ENCODE results near the gene DAB2IP. TPM values are rescaled to one million over a fixed set of nuclear protein-coding genes. Genes with fewer than 3 reads are reported as not detected.

The DAB2IP gene
- total RNA-seq (10 to 100 TPM; 16.6 to 27.1 TPM), polyA plus RNA-seq (ENCODE audit: insufficient read length in 2 of 2) (10 to 100 TPM; 53.5 to 58.9 TPM)
- long read RNA-seq, donor 1, full-length matches to known transcripts = 5 of 56 reads
- long read RNA-seq, donor 1, partial matches to known transcripts = 51 of 56 reads
- long read RNA-seq, donor 1, other reads (novel, unspliced or antisense) = 0 of 56 reads
- long read RNA-seq, donor 2, partial matches to known transcripts = 6 of 6 reads
- long read RNA-seq, donor 2, other reads (novel, unspliced or antisense) = 0 of 6 reads
- long read RNA-seq, donor 3, full-length matches to known transcripts = 2 of 9 reads
- long read RNA-seq, donor 3, partial matches to known transcripts = 7 of 9 reads
- long read RNA-seq, donor 3, other reads (novel, unspliced or antisense) = 0 of 9 reads
- long read RNA-seq, donor 4 = 0 reads

DNA sequence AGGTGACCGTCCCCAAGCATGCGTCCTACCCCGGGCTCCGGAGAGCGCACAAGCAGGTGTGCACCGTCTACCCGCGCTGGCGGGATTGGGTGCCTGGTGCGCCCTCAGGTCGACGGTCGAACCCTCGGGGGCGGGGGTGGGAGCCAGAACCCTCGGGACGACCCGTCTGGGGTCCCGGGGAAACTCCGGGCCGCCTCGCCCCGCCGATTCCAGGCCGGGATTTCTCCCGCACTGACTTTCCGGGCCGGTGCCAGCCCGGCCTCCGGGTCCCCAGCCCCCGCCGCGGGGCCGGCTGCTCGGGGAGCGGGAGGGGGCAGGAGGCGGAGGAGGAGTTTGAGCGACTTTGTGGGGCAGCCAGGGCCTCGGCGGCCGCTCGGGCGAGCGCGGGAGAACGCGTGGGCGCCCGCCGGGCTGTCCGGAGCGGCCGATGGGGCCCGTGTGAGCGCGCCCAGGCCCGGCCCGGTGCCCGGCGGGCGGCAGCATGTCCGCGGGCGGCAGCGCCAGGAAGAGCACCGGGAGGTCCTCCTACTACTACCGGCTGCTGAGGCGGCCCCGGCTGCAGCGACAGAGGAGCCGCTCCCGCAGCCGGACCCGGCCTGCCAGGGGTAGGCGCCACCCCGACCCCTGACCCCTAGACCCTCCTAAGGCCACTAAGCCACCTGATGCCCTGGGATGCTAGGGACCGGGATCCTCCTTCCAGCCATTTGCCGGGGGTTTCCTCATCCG lies at the start of gene DAB2IP:
Gene DAB2IP (plus strand): TSS at position 340 of the 726 bp plus-strand sequence. CDS start 142 bp downstream, at position 482.
- peak within 1 kb of the TSS; percentile 26 for H3K27ac ChIP-seq (ENCODE audit: low read depth, low read length)
- DNase-seq (ENCODE audit: low read depth in 4 of 6, low spot score in 6 of 6) = peak in 5 of 6 donors; percentile 45 to 92 (median 68)
- no peaks in the 10 kb centered on the region for H3K36me3 ChIP-seq (ENCODE audit: control insufficient read depth, insufficient read depth, low read length)
- 1% methylated on average over 79 of the region's 79 CpGs for WGBS (ENCODE audit: insufficient coverage)
- peak within 1 kb of the TSS; percentile 59 for H3K4me3 ChIP-seq (ENCODE audit: low read depth, low read length)
- no peaks in the 10 kb centered on the region for H3K9me3 ChIP-seq (ENCODE audit: control insufficient read depth, insufficient read depth, low read length)
- peaks cover 21% of the 10 kb centered on the region for H3K27me3 ChIP-seq (ENCODE audit: control insufficient read depth, insufficient read depth, low read length)
- peaks cover 51% of the 10 kb centered on the region for H3K4me1 ChIP-seq (ENCODE audit: control insufficient read depth, insufficient read depth, low read length)

GRCh38 chr9:121603028-121603427 lies 48.4 kb upstream of the DAB2IP start:
- Histone ChIP-seq H3K4me3 (ENCODE audit: low read depth, low read length) (no peak overlapping the region), H3K4me1 (ENCODE audit: control insufficient read depth, insufficient read depth, low read length) (peaks cover 43% of the 10 kb centered on the region), H3K36me3 (ENCODE audit: control insufficient read depth, insufficient read depth, low read length) (no peaks in the 10 kb centered on the region), H3K27me3 (ENCODE audit: control insufficient read depth, insufficient read depth, low read length) (peaks cover 23% of the 10 kb centered on the region), H3K9me3 (ENCODE audit: control insufficient read depth, insufficient read depth, low read length) (no peaks in the 10 kb centered on the region), H3K27ac (ENCODE audit: low read depth, low read length) (no peak overlapping the region)
- WGBS (ENCODE audit: insufficient coverage) = 93% methylated on average over 3 of the region's 7 CpGs
- DNase-seq (ENCODE audit: low read depth in 4 of 6, low spot score in 6 of 6) = no peak

DNA sequence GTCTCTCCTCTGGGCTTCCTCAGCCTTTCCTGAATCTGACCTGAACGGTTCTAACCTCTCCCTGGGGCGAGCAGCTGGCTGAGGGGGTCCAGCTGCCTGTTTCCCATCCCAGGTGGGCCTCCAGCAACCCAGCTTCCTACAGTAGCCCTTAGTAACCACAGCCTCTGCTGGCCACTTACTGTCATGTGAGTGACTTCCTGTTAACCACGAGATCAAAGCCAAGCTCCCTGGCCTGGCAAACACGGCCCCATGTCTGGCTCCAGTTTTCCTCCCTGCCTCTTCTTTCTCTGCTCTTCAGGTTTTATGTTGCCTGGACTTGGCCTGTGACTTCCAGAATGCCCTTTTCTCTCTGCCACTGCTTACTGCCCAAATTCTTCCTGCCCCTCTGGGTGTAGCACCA lies 47.2 kb upstream of the DAB2IP start:
- H3K4me3 ChIP-seq (ENCODE audit: low read depth, low read length) = no peak overlapping the region
- 45% methylated on average over 4 of the region's 4 CpGs for WGBS (ENCODE audit: insufficient coverage)
- no peaks in the 10 kb centered on the region for H3K36me3 ChIP-seq (ENCODE audit: control insufficient read depth, insufficient read depth, low read length)
- H3K27ac ChIP-seq (ENCODE audit: low read depth, low read length) = peak overlapping the region; percentile 19
- peaks cover 14% of the 10 kb centered on the region for H3K27me3 ChIP-seq (ENCODE audit: control insufficient read depth, insufficient read depth, low read length)
- peaks cover 36% of the 10 kb centered on the region for H3K4me1 ChIP-seq (ENCODE audit: control insufficient read depth, insufficient read depth, low read length)
- DNase-seq (ENCODE audit: low read depth in 4 of 6, low spot score in 6 of 6) = peak in 1 of 6 donors; percentile 31
- H3K9me3 ChIP-seq (ENCODE audit: control insufficient read depth, insufficient read depth, low read length) = no peaks in the 10 kb centered on the region

DNA sequence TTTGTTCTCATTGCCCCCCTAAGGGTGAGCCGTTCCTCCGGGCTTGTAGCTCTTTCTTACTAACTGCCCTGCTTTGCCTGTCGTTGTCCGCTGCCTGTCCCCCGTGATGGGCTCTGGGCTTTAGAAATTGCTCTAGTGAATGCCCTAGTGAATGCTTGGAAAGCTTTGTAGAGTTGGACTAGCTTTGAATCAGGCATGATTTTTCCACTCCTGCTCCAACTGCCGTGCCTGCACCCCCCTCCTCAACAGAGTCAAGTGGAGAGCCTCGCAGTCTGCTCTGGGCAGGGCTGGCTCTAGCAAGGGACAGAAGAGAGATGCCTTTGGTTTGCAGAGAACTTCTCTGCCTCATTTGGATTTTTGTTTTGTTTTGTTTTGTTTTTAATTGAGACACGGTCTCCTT lies 46.8 kb upstream of the DAB2IP start:
- 60% methylated on average over 1 of the region's 8 CpGs for WGBS (ENCODE audit: insufficient coverage)
- DNase-seq (ENCODE audit: low read depth in 4 of 6, low spot score in 6 of 6) = peak in 1 of 6 donors; percentile 41
- Histone ChIP-seq H3K36me3 (ENCODE audit: control insufficient read depth, insufficient read depth, low read length) (no peaks in the 10 kb centered on the region), H3K27me3 (ENCODE audit: control insufficient read depth, insufficient read depth, low read length) (peaks cover 13% of the 10 kb centered on the region), H3K27ac (ENCODE audit: low read depth, low read length) (peak overlapping the region; percentile 19), H3K9me3 (ENCODE audit: control insufficient read depth, insufficient read depth, low read length) (no peaks in the 10 kb centered on the region), H3K4me3 (ENCODE audit: low read depth, low read length) (no peak overlapping the region), H3K4me1 (ENCODE audit: control insufficient read depth, insufficient read depth, low read length) (peaks cover 36% of the 10 kb centered on the region)

DNA sequence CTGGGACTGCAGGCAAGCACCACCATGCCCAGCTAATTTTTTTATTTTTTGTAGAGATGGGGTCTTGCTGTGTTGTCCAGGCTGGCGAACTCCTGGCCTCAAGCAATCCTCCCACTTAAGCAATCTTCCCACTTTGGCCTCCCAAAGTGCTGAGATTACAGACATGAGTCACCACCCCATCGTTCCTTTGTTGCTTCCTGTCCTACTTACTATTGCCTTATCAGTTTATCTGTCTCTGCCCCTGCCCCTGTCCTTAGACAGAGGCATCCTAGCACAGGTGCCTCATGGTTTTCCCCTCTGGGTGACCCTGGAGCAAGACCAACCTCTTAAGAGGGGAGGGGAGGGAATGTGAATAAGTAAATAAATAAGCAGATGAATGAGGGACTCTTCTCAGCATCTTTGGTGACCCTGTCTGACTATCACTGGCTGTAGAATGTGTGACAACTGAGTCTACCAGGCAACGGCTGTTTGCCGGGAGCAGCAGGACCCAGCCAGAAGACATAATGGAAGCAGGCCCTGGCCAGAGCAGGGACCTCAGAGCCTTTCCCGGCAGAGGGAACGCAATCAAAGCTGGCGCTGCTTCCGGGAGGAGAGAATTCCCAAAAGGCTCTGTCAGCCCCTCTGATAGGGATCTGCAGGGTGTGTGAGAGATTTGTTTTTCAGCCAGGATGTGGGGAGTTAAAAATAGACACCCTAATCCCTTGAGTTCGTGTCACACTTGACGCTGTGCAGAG lies 43.8 kb upstream of the DAB2IP start:
- Histone ChIP-seq H3K4me3 (ENCODE audit: low read depth, low read length) (no peak overlapping the region), H3K4me1 (ENCODE audit: control insufficient read depth, insufficient read depth, low read length) (peaks cover 32% of the 10 kb centered on the region), H3K36me3 (ENCODE audit: control insufficient read depth, insufficient read depth, low read length) (no peaks in the 10 kb centered on the region), H3K27ac (ENCODE audit: low read depth, low read length) (no peak overlapping the region), H3K9me3 (ENCODE audit: control insufficient read depth, insufficient read depth, low read length) (no peaks in the 10 kb centered on the region), H3K27me3 (ENCODE audit: control insufficient read depth, insufficient read depth, low read length) (peaks cover 5% of the 10 kb centered on the region)
- peak in 1 of 6 donors; percentile 37 for DNase-seq (ENCODE audit: low read depth in 4 of 6, low spot score in 6 of 6)
- 41% methylated on average over 10 of the region's 10 CpGs for WGBS (ENCODE audit: insufficient coverage)

DNA sequence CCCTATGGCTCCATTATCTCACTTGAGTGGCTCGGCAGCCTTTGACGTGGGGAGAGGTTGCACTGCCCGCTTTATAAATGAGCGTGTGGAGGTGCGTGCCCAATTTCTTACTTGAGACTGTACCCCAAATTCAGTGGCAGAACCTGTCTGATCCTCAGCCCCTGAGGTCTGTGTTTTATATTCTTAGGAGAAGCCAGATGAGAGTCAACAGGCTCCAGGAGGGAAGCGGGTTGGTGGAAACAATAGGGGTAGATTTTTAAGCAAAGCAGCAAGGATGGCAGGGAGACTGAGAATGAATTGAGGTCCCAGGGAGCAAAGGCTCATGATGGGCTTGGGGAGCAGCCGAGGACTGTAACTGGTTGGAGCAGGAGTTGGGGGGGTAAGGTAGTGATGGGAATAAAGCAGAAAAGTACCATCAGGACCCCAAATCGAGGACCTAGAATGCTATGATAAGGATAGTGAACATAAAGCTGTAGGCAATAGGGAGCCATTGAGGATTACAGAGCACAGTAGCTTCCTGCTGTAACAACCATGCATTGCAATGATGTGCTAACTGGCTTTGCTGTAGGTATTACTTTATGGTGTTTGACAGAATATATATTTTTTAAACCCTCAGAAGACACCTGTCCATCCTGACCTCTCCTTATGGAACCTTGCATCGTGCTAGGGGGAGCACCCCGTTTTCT lies 43.1 kb upstream of the DAB2IP start:
- no peak overlapping the region for H3K27ac ChIP-seq (ENCODE audit: low read depth, low read length)
- no peak overlapping the region for H3K4me3 ChIP-seq (ENCODE audit: low read depth, low read length)
- peaks cover 37% of the 10 kb centered on the region for H3K4me1 ChIP-seq (ENCODE audit: control insufficient read depth, insufficient read depth, low read length)
- H3K27me3 ChIP-seq (ENCODE audit: control insufficient read depth, insufficient read depth, low read length) = peaks cover 5% of the 10 kb centered on the region
- no peaks in the 10 kb centered on the region for H3K36me3 ChIP-seq (ENCODE audit: control insufficient read depth, insufficient read depth, low read length)
- 64% methylated on average over 8 of the region's 10 CpGs for WGBS (ENCODE audit: insufficient coverage)
- H3K9me3 ChIP-seq (ENCODE audit: control insufficient read depth, insufficient read depth, low read length) = no peaks in the 10 kb centered on the region
- DNase-seq (ENCODE audit: low read depth in 4 of 6, low spot score in 6 of 6) = no peak

DNA sequence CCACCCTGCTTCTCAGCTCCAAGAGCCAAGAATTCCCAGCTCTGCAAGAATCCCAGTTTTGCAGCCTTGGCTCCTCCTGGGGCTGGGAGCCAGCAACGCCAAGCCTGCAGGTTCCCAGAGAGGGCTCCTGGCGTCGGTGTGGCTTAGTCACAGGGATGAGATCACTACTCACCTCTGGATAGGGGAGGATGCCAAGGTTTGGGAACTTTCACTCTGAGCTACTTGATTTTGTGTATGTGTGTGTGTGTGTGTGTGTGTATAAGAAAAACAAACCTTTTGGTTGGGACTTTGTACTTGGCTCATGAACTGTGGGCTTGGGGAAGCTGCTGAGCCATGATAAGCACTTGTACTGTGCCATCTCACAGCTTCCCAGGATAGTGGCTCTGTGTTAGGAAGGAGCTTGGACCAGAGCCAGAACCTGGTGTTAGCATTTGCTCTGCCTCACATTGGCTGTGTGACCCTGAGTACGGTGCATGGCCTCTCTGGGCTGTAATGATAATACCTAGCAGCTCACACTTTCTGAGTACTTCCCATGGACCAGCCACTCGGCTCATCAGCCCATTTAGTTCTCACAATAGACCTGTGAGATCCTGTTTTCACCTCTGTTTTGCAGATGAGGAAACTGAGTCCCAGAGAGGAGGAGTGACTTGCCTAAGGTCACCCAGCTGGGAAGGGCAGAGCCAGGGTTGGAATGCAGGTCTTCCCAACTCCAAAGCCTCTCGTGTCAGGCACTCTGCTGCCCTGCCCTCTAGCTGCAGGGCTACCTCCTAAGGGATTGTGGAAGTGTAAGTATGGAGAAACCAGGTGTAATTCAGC lies 41.4 kb upstream of the DAB2IP start:
- DNase-seq (ENCODE audit: low read depth in 4 of 6, low spot score in 6 of 6) = peak in 1 of 6 donors; percentile 22
- WGBS (ENCODE audit: insufficient coverage) = 62% methylated on average over 5 of the region's 6 CpGs
- no peaks in the 10 kb centered on the region for H3K9me3 ChIP-seq (ENCODE audit: control insufficient read depth, insufficient read depth, low read length)
- H3K27ac ChIP-seq (ENCODE audit: low read depth, low read length) = no peak overlapping the region
- peaks cover 22% of the 10 kb centered on the region for H3K4me1 ChIP-seq (ENCODE audit: control insufficient read depth, insufficient read depth, low read length)
- H3K36me3 ChIP-seq (ENCODE audit: control insufficient read depth, insufficient read depth, low read length) = no peaks in the 10 kb centered on the region
- peaks cover 5% of the 10 kb centered on the region for H3K27me3 ChIP-seq (ENCODE audit: control insufficient read depth, insufficient read depth, low read length)
- H3K4me3 ChIP-seq (ENCODE audit: low read depth, low read length) = no peak overlapping the region

DNA sequence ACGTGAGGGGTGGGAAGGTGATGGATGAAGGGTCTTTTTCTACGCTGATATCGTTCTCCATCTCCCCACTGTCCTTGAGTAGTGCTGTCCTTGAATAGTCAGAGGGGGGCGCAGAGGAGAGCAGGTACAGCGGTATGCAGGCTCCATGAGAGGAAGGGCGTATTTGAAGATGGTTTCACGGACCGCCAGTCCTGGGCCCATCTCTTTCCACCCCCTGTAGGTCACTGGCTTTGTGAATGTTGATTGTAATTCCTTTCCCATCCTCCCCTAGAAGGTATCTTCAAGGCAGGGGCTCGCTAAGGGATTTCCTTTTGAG lies 40.8 kb upstream of the DAB2IP start:
- no peak for DNase-seq (ENCODE audit: low read depth in 4 of 6, low spot score in 6 of 6)
- Histone ChIP-seq H3K27me3 (ENCODE audit: control insufficient read depth, insufficient read depth, low read length) (peaks cover 5% of the 10 kb centered on the region), H3K36me3 (ENCODE audit: control insufficient read depth, insufficient read depth, low read length) (no peaks in the 10 kb centered on the region), H3K27ac (ENCODE audit: low read depth, low read length) (no peak overlapping the region), H3K9me3 (ENCODE audit: control insufficient read depth, insufficient read depth, low read length) (no peaks in the 10 kb centered on the region), H3K4me3 (ENCODE audit: low read depth, low read length) (no peak overlapping the region), H3K4me1 (ENCODE audit: control insufficient read depth, insufficient read depth, low read length) (peaks cover 20% of the 10 kb centered on the region)
- no CpG with 5 or more reads among the region's 9 CpGs for WGBS (ENCODE audit: insufficient coverage)
